Hepatocyte (in vitro differentiated cells): ENCODE measurements around the gene PCNT. TPM values are rescaled to one million over a fixed set of nuclear protein-coding genes. Genes with fewer than 3 reads are reported as not detected.

Experiments
- DNase-seq: peaks from one replicate; pipeline ENCODE4 v3.0.0-alpha.2; 2016; ENCODE audit warnings: low spot score
- H2AFZ ChIP-seq: fragments of 200-600 bp; sonication (generic); 2 replicates; pipeline ENCODE4 v1.6.0; 2016; ENCODE audit warnings: antibody characterized with exemption, mild to moderate bottlenecking
- H3K27ac ChIP-seq: fragments of 200-600 bp; sonication (generic); 2 replicates; pipeline ENCODE4 v1.5.1; 2016; ENCODE audit warnings: mild to moderate bottlenecking
- H3K27me3 ChIP-seq: fragments of 200-600 bp; sonication (generic); 2 replicates; pipeline ENCODE4 v1.6.1; 2016
- H3K36me3 ChIP-seq: fragments of 200-600 bp; sonication (generic); replicated peaks from 2 replicates; pipeline ENCODE4 v1.5.1; 2016; ENCODE audit warnings: low read depth; ENCODE audit not compliant: insufficient read depth
- H3K4me1 ChIP-seq: fragments of 200-600 bp; sonication (generic); 2 replicates; pipeline ENCODE4 v1.5.1; 2016; ENCODE audit warnings: mild to moderate bottlenecking, moderate library complexity; ENCODE audit not compliant: insufficient read depth
- H3K4me2 ChIP-seq: fragments of 200-600 bp; sonication (generic); 2 replicates; pipeline ENCODE4 v1.6.0; 2016
- H3K4me3 ChIP-seq: fragments of 200-600 bp; sonication (generic); 2 replicates; pipeline ENCODE4 v1.5.1; 2016; ENCODE audit warnings: mild to moderate bottlenecking
- H3K79me2 ChIP-seq: fragments of 200-600 bp; sonication (generic); 2 replicates; pipeline ENCODE4 v1.6.0; 2017; ENCODE audit warnings: mild to moderate bottlenecking
- H3K9me2 ChIP-seq: fragments of 200-600 bp; sonication (generic); replicated peaks from 2 replicates; pipeline ENCODE4 v1.6.0; 2017; ENCODE audit warnings: mild to moderate bottlenecking; ENCODE audit not compliant: insufficient read depth
- H3K9me3 ChIP-seq: fragments of 200-600 bp; sonication (generic); 2 replicates; pipeline ENCODE4 v1.5.1; 2016; ENCODE audit warnings: low read depth, mild to moderate bottlenecking
- H4K20me1 ChIP-seq: fragments of 200-600 bp; sonication (generic); 2 replicates; pipeline ENCODE4 v1.6.0; 2016; ENCODE audit warnings: mild to moderate bottlenecking; ENCODE audit not compliant: insufficient read depth, poor library complexity, severe bottlenecking
- CTCF ChIP-seq: fragments of 200-600 bp; sonication (generic); IDR thresholded peaks from 2 replicates; pipeline ENCODE4 v1.5.1; 2016; ENCODE audit warnings: antibody characterized with exemption, mild to moderate bottlenecking; ENCODE audit not compliant: poor library complexity
- EZH2 ChIP-seq: fragments of 200-600 bp; sonication (generic); IDR thresholded peaks from 2 replicates; pipeline ENCODE4 v1.6.1; 2016; ENCODE audit warnings: antibody characterized with exemption, mild to moderate bottlenecking, borderline replicate concordance
- EZH2phosphoT487 ChIP-seq: fragments of 200-600 bp; sonication (generic); IDR thresholded peaks from one replicate; pipeline ENCODE4 v1.6.1; 2018; ENCODE audit warnings: antibody characterized with exemption, mild to moderate bottlenecking, low read depth, moderate library complexity; ENCODE audit not compliant: unreplicated experiment, severe bottlenecking
- WGBS: methylation state at CpG from one replicate; pipeline ENCODE4 v1.1.6; 2016; ENCODE audit warnings: low lambda C conversion rate; ENCODE audit errors: missing lambda C conversion rate; 5-methylcytosine and 5-hydroxymethylcytosine counted together
- polyA plus RNA-seq: library from polyadenylated mRNA; unstranded; fragments of >200 nt; fragmentation: Nextera tagmentation; extraction: Ambion mirVana; gene quantifications from 2 replicates; pipeline ENCODE4 v1.2.1, GENCODE V29; 2016
- total RNA-seq: library from RNA; depleted of rRNA; stranded (reverse); fragments of >200 nt; gene quantifications from 2 replicates; pipeline ENCODE4 v1.2.3, GENCODE V29; 2014

Gene PCNT
- total and polyA plus RNA-seq, 2 experiments from 2014 or later: 11.5 to 14.3 TPM

- Histone ChIP-seq H3K27me3 (no peaks in the 10 kb centered on the region), H3K4me3 (no peak overlapping the region), H3K4me2 (no peak overlapping the region), H3K9me3 (no peaks in the 10 kb centered on the region), H3K4me1 (no peaks in the 10 kb centered on the region), H3K36me3 (no peaks in the 10 kb centered on the region), H3K27ac (no peak overlapping the region), H3K79me2 (no peaks in the 10 kb centered on the region), H3K9me2 (no peaks in the 10 kb centered on the region), H4K20me1 (no peaks in the 10 kb centered on the region), H2AFZ (no peak overlapping the region)
- TF ChIP-seq EZH2phosphoT487 (no peak), CTCF (no peak), EZH2 (no peak)
- whole genome bisulfite sequencing: 96% methylated on average over 19 of the region's 19 CpGs
- no peak for DNase-seq
Observed at GRCh38 chr21:46425041-46425440, 101.1 kb downstream of the PCNT start.

DNA sequence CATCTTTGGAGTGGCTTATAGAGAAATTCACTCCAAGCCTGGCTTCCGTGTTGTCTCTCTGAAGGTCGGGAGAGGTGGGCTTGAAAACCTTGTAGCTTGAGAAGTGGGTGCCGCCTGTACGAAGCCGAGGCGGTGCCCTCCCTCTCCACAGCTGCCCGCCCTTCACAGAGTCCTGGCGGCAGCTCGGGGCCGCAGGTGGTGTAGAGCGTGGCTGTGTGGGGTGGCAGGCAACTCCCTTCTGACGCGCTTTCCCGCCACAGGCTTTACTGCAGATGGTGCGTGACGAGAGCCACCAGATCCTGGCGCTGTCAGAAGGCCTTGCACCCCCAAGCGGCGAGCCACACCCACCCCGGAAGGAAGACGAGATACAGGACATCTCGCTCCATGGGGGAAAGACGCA is 101.6 kb downstream of the PCNT start:
- 95% methylated on average over 23 of the region's 23 CpGs for WGBS
- no peaks in the 10 kb centered on the region for H3K9me2 ChIP-seq
- no peaks in the 10 kb centered on the region for H3K9me3 ChIP-seq
- no peak for TF ChIP-seq CTCF
- no peak for TF ChIP-seq EZH2phosphoT487
- TF ChIP-seq EZH2: no peak
- H3K36me3 ChIP-seq: no peaks in the 10 kb centered on the region
- no peaks in the 10 kb centered on the region for H4K20me1 ChIP-seq
- H3K79me2 ChIP-seq: no peaks in the 10 kb centered on the region
- DNase-seq: no peak
- no peak overlapping the region for H3K4me2 ChIP-seq
- no peaks in the 10 kb centered on the region for H3K4me1 ChIP-seq
- no peak overlapping the region for H3K27ac ChIP-seq
- no peak overlapping the region for H2AFZ ChIP-seq
- no peak overlapping the region for H3K4me3 ChIP-seq
- H3K27me3 ChIP-seq: no peaks in the 10 kb centered on the region

- 96% methylated on average over 15 of the region's 22 CpGs for WGBS
- Histone ChIP-seq H4K20me1 (no peaks in the 10 kb centered on the region), H3K4me1 (no peaks in the 10 kb centered on the region), H3K27me3 (no peaks in the 10 kb centered on the region), H3K79me2 (no peaks in the 10 kb centered on the region), H3K4me2 (no peak overlapping the region), H3K4me3 (no peak overlapping the region), H3K36me3 (no peaks in the 10 kb centered on the region), H3K9me3 (no peaks in the 10 kb centered on the region), H3K9me2 (no peaks in the 10 kb centered on the region), H3K27ac (no peak overlapping the region), H2AFZ (no peak overlapping the region)
- DNase-seq: no peak
- TF ChIP-seq EZH2phosphoT487 (no peak), EZH2 (no peak), CTCF (no peak)
Observed at GRCh38 chr21:46426313-46427046, 102.5 kb downstream of the PCNT start.
